Measurements from ENCODE around the gene CROCC.
"Not testable (repeated sequence)": the region's sequence is repeated elsewhere in the genome, so short reads cannot be mapped to it uniquely, and the experiment has no call there.

The CROCC gene

DNA sequence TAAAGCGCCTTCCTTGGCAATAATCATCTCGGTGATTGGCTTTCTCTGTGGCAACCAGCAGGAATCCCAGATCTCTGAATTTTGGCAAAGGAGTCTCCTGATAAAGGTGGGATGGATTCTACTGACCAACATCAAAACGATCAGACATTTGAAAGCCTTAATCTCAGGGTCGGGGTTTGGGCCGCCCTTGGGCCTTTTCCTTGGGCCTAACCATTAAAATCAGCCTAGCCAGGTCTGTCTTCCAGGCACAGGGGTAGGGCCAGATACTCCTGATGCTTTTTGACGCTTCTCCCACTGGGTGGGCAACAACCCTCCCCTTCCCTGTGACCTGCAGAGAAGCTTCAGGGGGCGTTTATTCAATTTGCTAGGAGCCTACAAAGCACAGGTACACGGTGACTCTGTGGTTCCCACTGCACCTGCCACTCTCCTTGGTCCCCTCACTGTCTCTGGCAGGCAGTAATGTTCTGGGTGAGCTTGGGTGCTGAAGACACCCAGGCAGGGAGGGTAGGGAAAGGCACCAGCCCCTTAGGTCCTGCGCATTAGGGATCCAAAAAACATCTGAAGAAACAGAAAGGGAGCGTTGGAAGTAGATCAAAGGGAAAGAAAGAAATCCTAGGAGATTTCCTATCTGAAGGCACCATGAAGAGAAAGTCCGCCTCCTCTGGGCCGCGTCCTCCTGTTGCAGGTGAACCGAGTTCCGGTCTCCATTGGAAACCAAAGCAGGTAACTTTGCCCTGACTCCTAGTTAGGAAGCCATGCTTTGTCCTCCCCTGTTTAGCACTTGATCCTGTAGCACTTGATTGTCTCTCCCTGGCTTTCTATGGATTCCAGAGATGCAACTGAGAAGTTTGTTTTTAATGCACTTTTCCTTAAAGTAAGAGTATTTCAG, 13.6 kb upstream of the CROCC start:
- DNase-seq (ENCODE audit: low read depth in 1 of 2, low spot score in 1 of 2) = no peak
- TF ChIP-seq, protein P1, sequence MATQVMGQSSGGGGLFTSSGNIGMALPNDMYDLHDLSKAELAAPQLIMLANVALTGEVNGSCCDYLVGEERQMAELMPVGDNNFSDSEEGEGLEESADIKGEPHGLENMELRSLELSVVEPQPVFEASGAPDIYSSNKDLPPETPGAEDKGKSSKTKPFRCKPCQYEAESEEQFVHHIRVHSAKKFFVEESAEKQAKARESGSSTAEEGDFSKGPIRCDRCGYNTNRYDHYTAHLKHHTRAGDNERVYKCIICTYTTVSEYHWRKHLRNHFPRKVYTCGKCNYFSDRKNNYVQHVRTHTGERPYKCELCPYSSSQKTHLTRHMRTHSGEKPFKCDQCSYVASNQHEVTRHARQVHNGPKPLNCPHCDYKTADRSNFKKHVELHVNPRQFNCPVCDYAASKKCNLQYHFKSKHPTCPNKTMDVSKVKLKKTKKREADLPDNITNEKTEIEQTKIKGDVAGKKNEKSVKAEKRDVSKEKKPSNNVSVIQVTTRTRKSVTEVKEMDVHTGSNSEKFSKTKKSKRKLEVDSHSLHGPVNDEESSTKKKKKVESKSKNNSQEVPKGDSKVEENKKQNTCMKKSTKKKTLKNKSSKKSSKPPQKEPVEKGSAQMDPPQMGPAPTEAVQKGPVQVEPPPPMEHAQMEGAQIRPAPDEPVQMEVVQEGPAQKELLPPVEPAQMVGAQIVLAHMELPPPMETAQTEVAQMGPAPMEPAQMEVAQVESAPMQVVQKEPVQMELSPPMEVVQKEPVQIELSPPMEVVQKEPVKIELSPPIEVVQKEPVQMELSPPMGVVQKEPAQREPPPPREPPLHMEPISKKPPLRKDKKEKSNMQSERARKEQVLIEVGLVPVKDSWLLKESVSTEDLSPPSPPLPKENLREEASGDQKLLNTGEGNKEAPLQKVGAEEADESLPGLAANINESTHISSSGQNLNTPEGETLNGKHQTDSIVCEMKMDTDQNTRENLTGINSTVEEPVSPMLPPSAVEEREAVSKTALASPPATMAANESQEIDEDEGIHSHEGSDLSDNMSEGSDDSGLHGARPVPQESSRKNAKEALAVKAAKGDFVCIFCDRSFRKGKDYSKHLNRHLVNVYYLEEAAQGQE (IDR thresholded peaks at IDR 0.05; ENCODE audit: insufficient replicate concordance, low read depth) = no peak
- no peak for TF ChIP-seq POLR2AphosphoS5 (IDR thresholded peaks at IDR 0.05; ENCODE audit: low read depth)
- TF ChIP-seq, protein P2, sequence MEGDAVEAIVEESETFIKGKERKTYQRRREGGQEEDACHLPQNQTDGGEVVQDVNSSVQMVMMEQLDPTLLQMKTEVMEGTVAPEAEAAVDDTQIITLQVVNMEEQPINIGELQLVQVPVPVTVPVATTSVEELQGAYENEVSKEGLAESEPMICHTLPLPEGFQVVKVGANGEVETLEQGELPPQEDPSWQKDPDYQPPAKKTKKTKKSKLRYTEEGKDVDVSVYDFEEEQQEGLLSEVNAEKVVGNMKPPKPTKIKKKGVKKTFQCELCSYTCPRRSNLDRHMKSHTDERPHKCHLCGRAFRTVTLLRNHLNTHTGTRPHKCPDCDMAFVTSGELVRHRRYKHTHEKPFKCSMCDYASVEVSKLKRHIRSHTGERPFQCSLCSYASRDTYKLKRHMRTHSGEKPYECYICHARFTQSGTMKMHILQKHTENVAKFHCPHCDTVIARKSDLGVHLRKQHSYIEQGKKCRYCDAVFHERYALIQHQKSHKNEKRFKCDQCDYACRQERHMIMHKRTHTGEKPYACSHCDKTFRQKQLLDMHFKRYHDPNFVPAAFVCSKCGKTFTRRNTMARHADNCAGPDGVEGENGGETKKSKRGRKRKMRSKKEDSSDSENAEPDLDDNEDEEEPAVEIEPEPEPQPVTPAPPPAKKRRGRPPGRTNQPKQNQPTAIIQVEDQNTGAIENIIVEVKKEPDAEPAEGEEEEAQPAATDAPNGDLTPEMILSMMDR (IDR thresholded peaks at IDR 0.05; ENCODE audit: insufficient read depth, low read length) = no peak
- no peak for TF ChIP-seq GABPA (IDR thresholded peaks at IDR 0.05; ENCODE audit: low read depth)
- TF ChIP-seq SPI1 (IDR thresholded peaks at IDR 0.05; ENCODE audit: borderline replicate concordance, low read depth) = no peak
- peaks cover under 1% of the 10 kb centered on the region for H3K27me3 ChIP-seq (ENCODE audit: insufficient read depth, poor library complexity, severe bottlenecking)

DNA sequence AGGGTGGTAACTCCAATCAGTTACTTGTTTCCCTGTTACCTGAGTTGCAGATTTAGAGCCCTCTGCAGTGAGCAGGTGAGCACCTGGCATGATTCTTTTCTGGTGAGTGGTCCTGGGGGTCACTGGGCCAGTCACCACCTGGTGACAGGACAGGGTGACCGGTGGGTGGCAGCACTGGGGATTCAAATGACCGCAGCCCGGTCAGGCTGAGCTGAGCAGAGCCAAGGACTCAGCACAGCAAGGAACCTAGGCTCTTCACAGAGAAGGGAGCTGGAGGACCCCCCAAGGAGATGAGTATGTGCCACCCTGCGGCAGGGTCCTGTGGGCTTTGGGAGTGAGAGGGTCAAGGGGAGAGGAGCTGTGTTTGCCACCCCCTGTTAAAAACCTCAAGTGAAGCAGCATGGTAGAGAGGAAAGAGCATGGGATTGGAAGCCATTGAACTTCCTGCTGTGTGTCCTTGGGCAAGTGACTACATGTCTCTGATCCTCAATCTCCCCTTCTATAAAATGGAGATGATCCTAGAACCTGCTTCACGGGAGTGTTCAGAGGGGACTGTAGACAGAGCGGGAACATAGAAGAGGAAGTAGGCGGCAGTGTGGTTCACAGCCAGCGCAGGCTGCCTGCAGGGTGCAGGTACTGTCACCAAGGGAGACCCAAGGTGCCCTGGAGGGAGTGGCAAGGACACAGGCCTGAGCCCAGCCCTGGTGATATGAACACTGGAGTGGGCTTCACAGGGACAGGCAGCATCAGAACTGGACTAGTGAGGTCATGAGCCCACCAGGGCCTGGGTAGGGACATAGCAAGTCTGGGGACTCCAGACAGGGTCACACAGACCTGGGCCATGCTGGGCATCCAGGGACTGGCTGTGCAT, 9.6 kb upstream of the CROCC start:
- H3K4me3 ChIP-seq (replicated peaks; ENCODE audit: insufficient read depth, low read length); H3K27ac ChIP-seq (replicated peaks): not testable (repeated sequence)
- H3K27me3 ChIP-seq (ENCODE audit: insufficient read depth, poor library complexity, severe bottlenecking) = peaks cover 18% of the 10 kb centered on the region
- DNase-seq (ENCODE audit: low read depth in 1 of 2, low spot score in 1 of 2) = peak in 1 of 2 experiments; percentile 60

More for the DNA sequence above, 13.6 kb upstream of the CROCC start:
- Histone ChIP-seq H3K27ac (replicated peaks) (no peak overlapping the region), H3K4me3 (replicated peaks; ENCODE audit: insufficient read depth, low read length) (no peak overlapping the region)

DNA sequence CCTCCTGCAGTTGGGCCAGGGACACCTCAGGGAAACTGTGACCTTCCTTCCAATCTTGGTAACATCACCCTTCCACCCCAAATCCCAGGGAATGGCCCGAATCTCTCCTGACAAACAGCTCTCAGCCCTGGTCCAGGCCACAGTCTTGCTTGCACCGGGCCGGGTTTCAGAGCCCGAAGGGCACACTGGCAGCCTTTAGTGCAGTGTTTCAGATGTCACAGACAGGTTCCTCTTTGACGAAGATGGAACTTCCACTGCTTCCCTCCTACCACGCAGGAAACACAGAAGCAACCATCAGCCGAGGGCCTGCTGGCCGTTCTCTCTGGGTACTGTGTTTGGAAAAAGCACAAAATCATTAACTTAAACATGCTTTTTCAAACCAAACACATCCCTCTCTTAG, 9.0 kb upstream of the CROCC start:
- not testable (repeated sequence) for H3K27ac ChIP-seq (replicated peaks); H3K4me3 ChIP-seq (replicated peaks; ENCODE audit: insufficient read depth, low read length)
- H3K27me3 ChIP-seq (ENCODE audit: insufficient read depth, poor library complexity, severe bottlenecking) = peaks cover 18% of the 10 kb centered on the region
- peak in 1 of 2 experiments; percentile 60 for DNase-seq (ENCODE audit: low read depth in 1 of 2, low spot score in 1 of 2)

DNA sequence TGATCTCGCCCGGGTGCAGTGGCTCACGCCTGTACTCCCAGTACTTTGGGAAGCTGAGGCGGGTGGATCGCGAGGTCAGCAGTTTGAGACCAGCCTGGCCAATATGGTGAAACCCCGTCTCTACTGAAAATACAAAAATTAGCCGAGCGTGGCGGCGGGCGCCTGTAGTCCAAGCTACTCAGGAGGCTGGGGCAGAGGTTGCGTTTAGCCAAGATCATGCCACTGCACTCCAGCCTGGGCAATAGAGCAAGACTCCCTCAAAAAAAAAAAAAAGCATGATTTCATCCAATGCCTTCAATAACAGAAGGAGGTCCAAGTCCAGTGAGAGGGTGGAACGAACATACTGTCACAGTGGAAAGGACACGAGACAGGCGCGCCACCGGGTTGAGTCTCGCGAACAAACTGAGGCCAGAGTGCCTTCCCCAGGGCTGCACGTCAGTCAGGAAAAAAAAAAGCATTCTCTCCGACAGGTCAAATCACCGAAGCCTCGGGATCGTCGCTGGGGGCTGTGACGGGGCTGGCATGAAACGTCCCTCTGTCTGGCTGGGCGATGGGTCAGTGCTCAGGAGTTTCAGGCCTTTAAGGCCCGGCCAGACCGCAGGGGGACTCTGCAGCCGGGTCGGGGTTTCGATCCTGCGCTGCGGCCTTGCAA, 8.4 kb upstream of the CROCC start:
- H3K4me3 ChIP-seq (replicated peaks; ENCODE audit: insufficient read depth, low read length) = peak overlapping the region; percentile 47
- H3K27me3 ChIP-seq (ENCODE audit: insufficient read depth, poor library complexity, severe bottlenecking) = peaks cover 18% of the 10 kb centered on the region
- TF ChIP-seq GABPA (IDR thresholded peaks at IDR 0.05; ENCODE audit: low read depth) (no peak), POLR2AphosphoS5 (IDR thresholded peaks at IDR 0.05; ENCODE audit: low read depth) (no peak), SPI1 (IDR thresholded peaks at IDR 0.05; ENCODE audit: borderline replicate concordance, low read depth) (no peak)
- TF ChIP-seq, protein P2 (IDR thresholded peaks at IDR 0.05; ENCODE audit: insufficient read depth, low read length) = no peak
- TF ChIP-seq, protein P1 (IDR thresholded peaks at IDR 0.05; ENCODE audit: insufficient replicate concordance, low read depth) = no peak
- H3K27ac ChIP-seq (replicated peaks) = no peak overlapping the region
- DNase-seq (ENCODE audit: low read depth in 1 of 2, low spot score in 1 of 2) = no peak
